Esophagus squamous epithelium (tissue), 5 donors: Measurements from ENCODE around the gene VAPA. TPM values are rescaled to one million over a fixed set of nuclear protein-coding genes. Genes with fewer than 3 reads are reported as not detected.

Source experiments
- DNase-seq: peaks from one replicate; lab custom pipeline; 2025; lab: John Stamatoyannopoulos, UW
- H3K27ac ChIP-seq, 4 donors: fragments of 200-600 bp; sonication (generic); one replicate each; pipeline ENCODE4 v1.5.1; 2016 to 2019; ENCODE audit warnings: mild to moderate bottlenecking in 1 of 4
- H3K27me3 ChIP-seq, 4 donors: fragments of 200-600 bp; sonication (generic); 1 replicate in 3 of 4; 2 replicates in 1 of 4; pipeline versions ENCODE4 v1.5.1 to v1.6.0; 2017 to 2021; ENCODE audit warnings: antibody characterized with exemption in 1 of 4
- H3K36me3 ChIP-seq, 3 donors: fragments of 200-600 bp; sonication (generic); one replicate each; pipeline ENCODE4 v1.5.1; 2016 to 2019
- H3K4me1 ChIP-seq, 3 donors: fragments of 200-600 bp; sonication (generic); one replicate each; pipeline ENCODE4 v1.5.1; 2017 to 2019
- H3K4me3 ChIP-seq, 4 donors: fragments of 200-600 bp; sonication (generic); 1 replicate in 3 of 4; 2 replicates in 1 of 4; pipeline ENCODE4 v1.5.1; 2016 to 2019; ENCODE audit warnings: mild to moderate bottlenecking in 2 of 4, moderate library complexity in 1 of 4
- H3K9me3 ChIP-seq, 3 donors: fragments of 200-600 bp; sonication (generic); one replicate each; pipeline ENCODE4 v1.5.1; 2016 to 2019
- POLR2A ChIP-seq, 4 donors: fragments of 450-650 bp; IDR thresholded peaks; one replicate each; pipeline ENCODE4 v1.6.1; 2017; ENCODE audit warnings: antibody characterized with exemption in 4 of 4, mild to moderate bottlenecking in 4 of 4, moderate library complexity in 3 of 4
- WGBS, 2 donors: methylation state at CpG; one replicate each; pipeline ENCODE4 v1.1.5; 2018; 5-methylcytosine and 5-hydroxymethylcytosine counted together
- intact Hi-C: fragments of 100-400 bp; cut with DNase I; formaldehyde crosslinking; loops from one replicate; pipeline ENCODE4 v1.15.0; 2022
- total RNA-seq, 4 donors: library from RNA; depleted of rRNA; stranded (reverse); fragments of >200 nt; gene quantifications; one replicate each; pipeline ENCODE4 v1.1.0, GENCODE V29; 2016
- TF ChIP-seq, protein P1 (sequence below), 6 experiments: fragments of 450-650 bp in 4 of 6; fragments of 200-600 bp in 2 of 6; sonication (generic) in 2 of 6; IDR thresholded peaks; one replicate each; pipeline ENCODE4 v1.5.1; 2016 to 2019; ENCODE audit warnings: antibody characterized with exemption in 6 of 6, mild to moderate bottlenecking in 4 of 6, moderate library complexity in 4 of 6
- donor health status: DM: yes; HTN: yes; CAD: no.

VAPA gene
- total RNA-seq, 4 donors from 2014 or later = 252 to 287 (median 268) TPM

DNA sequence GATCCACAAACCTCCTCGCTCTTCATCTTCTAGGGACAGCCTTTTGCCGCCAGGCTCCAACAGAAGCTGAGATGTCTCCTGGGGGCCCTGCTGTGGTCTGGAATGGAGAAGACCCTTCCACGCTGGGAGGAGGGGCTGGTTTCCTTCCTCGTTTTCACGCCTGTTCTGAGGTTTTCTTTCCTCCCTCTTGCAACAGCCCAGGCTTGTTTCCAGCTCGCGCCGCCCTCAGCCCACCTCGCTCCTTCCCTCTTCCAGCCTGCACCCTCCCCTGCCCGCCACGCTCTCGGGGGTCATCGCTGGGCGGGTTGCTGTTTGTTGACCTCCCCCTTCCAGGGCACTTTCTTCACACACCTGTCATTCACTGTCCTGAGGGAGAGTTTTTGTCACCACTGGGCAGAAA lies 55.4 kb downstream of the VAPA start:
- H3K4me1 ChIP-seq = peaks cover 0 to 13% (median 2%) of the 10 kb centered on the region in 3 donors
- 71 to 74% methylated on average over 14 of the region's 14 CpGs for WGBS, 2 donors
- no peak for TF ChIP-seq POLR2A (IDR thresholded peaks at IDR 0.05)
- TF ChIP-seq, protein P1, sequence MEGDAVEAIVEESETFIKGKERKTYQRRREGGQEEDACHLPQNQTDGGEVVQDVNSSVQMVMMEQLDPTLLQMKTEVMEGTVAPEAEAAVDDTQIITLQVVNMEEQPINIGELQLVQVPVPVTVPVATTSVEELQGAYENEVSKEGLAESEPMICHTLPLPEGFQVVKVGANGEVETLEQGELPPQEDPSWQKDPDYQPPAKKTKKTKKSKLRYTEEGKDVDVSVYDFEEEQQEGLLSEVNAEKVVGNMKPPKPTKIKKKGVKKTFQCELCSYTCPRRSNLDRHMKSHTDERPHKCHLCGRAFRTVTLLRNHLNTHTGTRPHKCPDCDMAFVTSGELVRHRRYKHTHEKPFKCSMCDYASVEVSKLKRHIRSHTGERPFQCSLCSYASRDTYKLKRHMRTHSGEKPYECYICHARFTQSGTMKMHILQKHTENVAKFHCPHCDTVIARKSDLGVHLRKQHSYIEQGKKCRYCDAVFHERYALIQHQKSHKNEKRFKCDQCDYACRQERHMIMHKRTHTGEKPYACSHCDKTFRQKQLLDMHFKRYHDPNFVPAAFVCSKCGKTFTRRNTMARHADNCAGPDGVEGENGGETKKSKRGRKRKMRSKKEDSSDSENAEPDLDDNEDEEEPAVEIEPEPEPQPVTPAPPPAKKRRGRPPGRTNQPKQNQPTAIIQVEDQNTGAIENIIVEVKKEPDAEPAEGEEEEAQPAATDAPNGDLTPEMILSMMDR (IDR thresholded peaks at IDR 0.05) = no peak
- H3K27me3 ChIP-seq = peaks cover 0 to 13% (median 0%) of the 10 kb centered on the region in 4 donors
- no peak overlapping the region for H3K27ac ChIP-seq
- no peak overlapping the region for H3K4me3 ChIP-seq
- intact Hi-C loops = no loop called here
- no peak for DNase-seq
- H3K36me3 ChIP-seq = no peaks in the 10 kb centered on the region
- no peaks in the 10 kb centered on the region for H3K9me3 ChIP-seq

DNA sequence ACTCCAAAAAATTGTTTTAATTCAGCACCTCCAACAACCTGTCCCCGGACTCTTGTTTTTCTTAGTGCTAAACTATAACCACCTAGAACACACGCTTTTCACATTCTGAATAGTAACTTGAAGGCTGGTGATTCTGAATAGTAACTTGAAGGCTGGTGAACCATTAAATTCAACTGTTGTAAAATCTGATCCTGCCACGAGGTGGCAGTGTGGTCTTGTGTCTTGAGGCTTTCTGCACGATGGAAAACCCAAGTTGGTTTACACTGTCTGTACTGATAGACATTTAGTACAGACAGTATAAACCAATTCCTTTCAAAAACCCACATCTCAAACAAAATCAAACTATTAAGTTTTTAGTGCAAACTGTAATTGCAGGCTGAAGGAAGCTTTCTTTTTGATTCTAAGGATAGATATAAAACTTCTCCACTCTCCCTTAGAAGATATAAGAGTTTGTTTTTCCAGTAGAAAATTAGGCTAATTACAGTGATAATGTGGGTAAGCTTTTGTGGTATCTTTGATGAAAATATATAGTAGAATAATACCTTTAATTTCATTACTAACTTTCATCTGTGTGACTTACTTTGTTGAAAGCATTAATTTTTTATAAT lies 57.6 kb downstream of the VAPA start:
- Histone ChIP-seq H3K27me3 (peaks cover 0 to 13% (median 0%) of the 10 kb centered on the region in 4 donors), H3K27ac (no peak overlapping the region), H3K9me3 (peaks cover 0 to 8% (median 0%) of the 10 kb centered on the region in 3 donors), H3K4me3 (no peak overlapping the region), H3K36me3 (no peaks in the 10 kb centered on the region), H3K4me1 (peaks cover 0 to 13% (median 2%) of the 10 kb centered on the region in 3 donors)
- WGBS, 2 donors = 5 to 8% methylated on average over 4 of the region's 4 CpGs
- DNase-seq = no peak
- intact Hi-C loops = loop anchor here (2.0 kb wide), 1 partner anchor 545 kb away; no protein-coding TSS in a partner anchor
- TF ChIP-seq, protein P1 (IDR thresholded peaks at IDR 0.05) = peak; percentile 66 to 90 (median 84)
- no peak for TF ChIP-seq POLR2A (IDR thresholded peaks at IDR 0.05)

DNA sequence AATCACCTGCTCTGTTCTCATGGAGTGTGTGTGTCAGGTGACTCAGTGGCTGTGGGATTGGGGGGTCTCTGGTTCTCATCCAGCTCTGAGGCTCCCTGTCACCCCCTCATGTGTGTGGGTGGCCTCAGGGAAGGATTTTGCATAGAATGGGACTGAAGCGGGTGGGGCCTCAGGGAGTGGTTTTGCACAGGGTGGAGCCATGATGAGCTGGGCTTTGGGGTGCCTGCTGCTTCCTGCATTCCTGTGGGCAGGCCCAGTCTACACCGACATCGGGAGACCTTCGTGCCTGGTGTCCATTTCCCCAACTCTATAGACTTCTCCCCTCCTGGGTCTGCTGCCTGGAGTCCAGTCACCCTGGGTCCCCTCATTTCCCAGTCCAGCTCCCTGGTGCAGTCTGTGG lies 59.7 kb downstream of the VAPA start:
- no peak overlapping the region for H3K27ac ChIP-seq
- intact Hi-C loops = no loop called here
- TF ChIP-seq, protein P1 (IDR thresholded peaks at IDR 0.05) = no peak
- no peak for TF ChIP-seq POLR2A (IDR thresholded peaks at IDR 0.05)
- no peak overlapping the region for H3K4me3 ChIP-seq
- peaks cover 0 to 13% (median 2%) of the 10 kb centered on the region in 3 donors for H3K4me1 ChIP-seq
- H3K27me3 ChIP-seq = peaks cover 0 to 11% (median 0%) of the 10 kb centered on the region in 4 donors
- DNase-seq = no peak
- WGBS, 2 donors = 95% methylated on average over 4 of the region's 4 CpGs; no CpG with 5 or more reads in 1 of the 2 donors
- no peaks in the 10 kb centered on the region for H3K36me3 ChIP-seq
- peaks cover 0 to 8% (median 0%) of the 10 kb centered on the region in 3 donors for H3K9me3 ChIP-seq

DNA sequence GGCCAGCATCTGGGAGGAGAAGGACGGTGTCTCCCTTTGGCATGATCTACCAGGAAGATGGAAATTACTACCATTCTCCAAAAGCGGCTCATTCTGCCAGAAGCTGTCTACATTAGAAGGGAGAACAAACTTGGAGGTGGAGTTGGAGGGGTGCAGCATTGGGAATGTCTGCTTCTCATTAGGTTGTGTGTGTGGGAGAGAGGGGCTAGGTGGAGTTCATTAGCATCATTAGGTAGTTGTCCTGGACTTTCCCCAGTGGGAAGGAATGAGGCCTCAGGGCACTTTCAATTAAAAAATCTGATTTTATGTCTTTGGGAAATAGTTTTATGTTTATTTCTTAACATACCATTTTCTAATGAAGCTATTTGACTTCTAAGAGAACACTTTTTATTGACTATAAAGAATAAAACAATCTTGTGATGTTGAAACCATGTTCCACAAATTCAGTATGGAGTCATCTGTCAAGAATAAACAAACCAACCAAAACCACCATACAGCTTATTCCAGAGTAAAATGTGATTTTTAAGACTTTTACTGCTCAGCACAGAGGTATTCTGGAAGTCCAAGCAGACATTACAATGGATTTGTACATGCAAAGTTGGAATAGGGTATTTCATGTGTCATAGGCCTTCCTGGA lies 60.6 kb downstream of the VAPA start:
- peaks cover 0 to 12% (median 2%) of the 10 kb centered on the region in 3 donors for H3K4me1 ChIP-seq
- H3K4me3 ChIP-seq = no peak overlapping the region
- TF ChIP-seq, protein P1 (IDR thresholded peaks at IDR 0.05) = no peak
- no peak for TF ChIP-seq POLR2A (IDR thresholded peaks at IDR 0.05)
- DNase-seq = no peak
- intact Hi-C loops = no loop called here
- peaks cover 0 to 8% (median 0%) of the 10 kb centered on the region in 3 donors for H3K9me3 ChIP-seq
- H3K27me3 ChIP-seq = peaks cover 0 to 5% (median 0%) of the 10 kb centered on the region in 4 donors
- no peaks in the 10 kb centered on the region for H3K36me3 ChIP-seq
- WGBS, 2 donors = 88 to 100% methylated on average over 1 to 2 of the region's 2 CpGs
- no peak overlapping the region for H3K27ac ChIP-seq

DNA sequence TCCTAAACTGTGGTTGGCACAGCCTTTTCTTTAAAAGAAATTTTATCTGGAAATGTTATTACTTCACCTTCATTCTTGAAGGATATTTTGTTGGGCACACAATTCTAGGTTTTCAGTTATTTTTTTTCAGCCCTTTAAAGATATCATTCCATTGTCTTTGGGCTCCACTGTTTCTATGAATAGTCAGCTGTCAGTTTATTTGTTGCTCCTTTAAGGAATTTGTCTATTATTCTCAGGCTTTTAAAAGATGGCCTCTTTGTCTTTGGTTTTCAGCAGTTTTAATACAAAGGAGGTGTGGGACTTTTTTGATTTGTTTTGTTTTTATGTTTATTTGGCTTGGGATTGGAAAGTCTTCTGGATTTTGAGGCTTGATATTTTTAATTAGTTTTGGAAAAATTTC lies 61.8 kb downstream of the VAPA start:
- Histone ChIP-seq H3K27ac (no peak overlapping the region), H3K27me3 (no peaks in the 10 kb centered on the region), H3K36me3 (no peaks in the 10 kb centered on the region), H3K4me1 (peaks cover 0 to 7% (median 2%) of the 10 kb centered on the region in 3 donors), H3K4me3 (no peak overlapping the region), H3K9me3 (peaks cover 0 to 8% (median 0%) of the 10 kb centered on the region in 3 donors)
- TF ChIP-seq, protein P1 (IDR thresholded peaks at IDR 0.05) = no peak
- no peak for TF ChIP-seq POLR2A (IDR thresholded peaks at IDR 0.05)
- no peak for DNase-seq
- intact Hi-C loops = no loop called here
